Mucosa of descending colon (tissue), 3 donors: ENCODE results near the gene MPRIP. TPM values are rescaled to one million over a fixed set of nuclear protein-coding genes. Genes with fewer than 3 reads are reported as not detected.

Experiments used
- ATAC-seq: fragments of 200-7000 bp; cut with Tn5 transposase; one replicate; pipeline ENCODE4 v1.9.1; 2020; ENCODE audit warnings: mild to moderate bottlenecking, moderate library complexity
- DNase-seq, 3 donors: peaks; one replicate each; pipeline ENCODE4 v3.0.0-alpha.2; 2020
- H3K36me3 ChIP-seq: fragments of 200-600 bp; one replicate; pipeline ENCODE4 v1.8.0; 2021; ENCODE audit warnings: low read depth, mild to moderate bottlenecking
- H3K4me1 ChIP-seq: fragments of 200-600 bp; one replicate; pipeline ENCODE4 v1.8.0; 2021; ENCODE audit warnings: low read depth, mild to moderate bottlenecking
- H3K4me3 ChIP-seq: fragments of 200-600 bp; one replicate; pipeline ENCODE4 v1.8.0; 2021; ENCODE audit warnings: mild to moderate bottlenecking
- H3K9me3 ChIP-seq: fragments of 200-600 bp; one replicate; pipeline ENCODE4 v1.8.0; 2021; ENCODE audit warnings: mild to moderate bottlenecking
- CTCF ChIP-seq: fragments of 200-600 bp; IDR thresholded peaks from one replicate; pipeline ENCODE4 v1.8.0; 2022; ENCODE audit warnings: antibody characterized with exemption, mild to moderate bottlenecking
- intact Hi-C, 2 donors: fragments of 100-400 bp; cut with DNase I in 1 of 2; cut with micrococcal nuclease in 1 of 2; formaldehyde crosslinking; loops; one replicate each; pipeline versions ENCODE4 v1.11.0 to v1.11.1; 2022; cut with DNase I, micrococcal nuclease
- total RNA-seq, 3 donors: library from RNA; stranded (reverse); fragmentation: NEBNext Ultra II Directional in 2 of 3; extraction: Animal tissue kit (Norgen Biotek cat#: 25700) in 2 of 3; gene quantifications; one replicate each; pipeline versions ENCODE4 v1.2.1 to v1.2.4, GENCODE V29; 2021 to 2023
- donor health status: DM: no; HTN: no; CAD: no; lungs with moderate emphysema.
- donor health status: DM: no; HTN: no; CAD: no.
- donor health status: DM: no; HTN: yes; CAD: no.

Gene MPRIP
- total RNA-seq, 3 donors from 2014 or later: 150 to 249 (median 231) TPM

GRCh38 chr17:17109907-17110306 is 67.7 kb downstream of the MPRIP start:
- ATAC-seq (peak; percentile 86), DNase-seq (peak; percentile 88 to 93 (median 90))
- H3K4me3 ChIP-seq: no peak overlapping the region
- H3K9me3 ChIP-seq: no peaks in the 10 kb centered on the region
- peaks cover 42% of the 10 kb centered on the region for H3K4me1 ChIP-seq
- no peak for TF ChIP-seq CTCF
- intact Hi-C loops: no loop called here
- H3K36me3 ChIP-seq: no peaks in the 10 kb centered on the region

- no peak for ATAC-seq
Measured at GRCh38 chr17:17110520-17110919, 68.3 kb downstream of the MPRIP start.

GRCh38 chr17:17111401-17112393 is 69.4 kb downstream of the MPRIP start:
- Histone ChIP-seq H3K4me3 (no peak overlapping the region), H3K4me1 (peaks cover 49% of the 10 kb centered on the region), H3K9me3 (no peaks in the 10 kb centered on the region), H3K36me3 (no peaks in the 10 kb centered on the region)
- intact Hi-C loops: no loop called here
- no peak for TF ChIP-seq CTCF
- ATAC-seq (no peak), DNase-seq (peak in 1 of 3 donors; percentile 42)

More at GRCh38 chr17:17110520-17110919, 68.3 kb downstream of the MPRIP start:
- TF ChIP-seq CTCF: no peak
- Histone ChIP-seq H3K4me3 (no peak overlapping the region), H3K9me3 (no peaks in the 10 kb centered on the region), H3K36me3 (no peaks in the 10 kb centered on the region), H3K4me1 (peaks cover 48% of the 10 kb centered on the region)
- peak in 2 of 3 donors; percentile 12 to 25 for DNase-seq
- intact Hi-C loops: no loop called here

DNA sequence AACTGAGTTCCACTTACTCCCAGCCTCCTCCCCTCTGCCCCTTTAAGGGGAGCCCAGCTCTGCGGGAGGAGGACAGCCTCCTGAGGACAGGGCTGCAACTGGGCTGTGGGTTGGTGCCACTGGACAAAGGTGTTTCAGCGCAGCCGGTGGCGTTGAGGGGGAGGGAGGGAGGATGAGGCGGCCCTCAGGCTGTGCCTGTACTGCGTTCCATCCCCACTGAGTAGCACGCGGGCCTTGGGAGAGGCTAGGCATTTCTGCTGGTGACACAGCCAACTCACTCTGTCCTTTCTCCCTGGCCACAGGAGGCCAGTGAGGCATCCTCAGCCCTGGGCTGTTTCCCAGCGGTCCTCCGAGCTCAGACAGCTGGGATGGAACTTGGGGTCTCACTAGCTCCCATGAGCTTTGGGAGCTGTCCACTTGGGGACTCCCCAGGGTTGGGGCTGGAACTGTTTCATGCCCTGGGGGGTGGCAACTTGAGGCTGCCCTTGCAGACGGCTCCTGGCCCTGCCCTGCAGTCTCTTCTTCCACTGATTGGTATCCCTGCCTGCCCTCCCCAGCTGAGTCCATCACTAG is 70.5 kb downstream of the MPRIP start:
- no peaks in the 10 kb centered on the region for H3K9me3 ChIP-seq
- intact Hi-C loops: no loop called here
- H3K4me3 ChIP-seq: no peak overlapping the region
- ATAC-seq (no peak), DNase-seq (peak in 1 of 3 donors; percentile 46)
- no peak for TF ChIP-seq CTCF
- peaks cover 41% of the 10 kb centered on the region for H3K4me1 ChIP-seq
- H3K36me3 ChIP-seq: no peaks in the 10 kb centered on the region

DNA sequence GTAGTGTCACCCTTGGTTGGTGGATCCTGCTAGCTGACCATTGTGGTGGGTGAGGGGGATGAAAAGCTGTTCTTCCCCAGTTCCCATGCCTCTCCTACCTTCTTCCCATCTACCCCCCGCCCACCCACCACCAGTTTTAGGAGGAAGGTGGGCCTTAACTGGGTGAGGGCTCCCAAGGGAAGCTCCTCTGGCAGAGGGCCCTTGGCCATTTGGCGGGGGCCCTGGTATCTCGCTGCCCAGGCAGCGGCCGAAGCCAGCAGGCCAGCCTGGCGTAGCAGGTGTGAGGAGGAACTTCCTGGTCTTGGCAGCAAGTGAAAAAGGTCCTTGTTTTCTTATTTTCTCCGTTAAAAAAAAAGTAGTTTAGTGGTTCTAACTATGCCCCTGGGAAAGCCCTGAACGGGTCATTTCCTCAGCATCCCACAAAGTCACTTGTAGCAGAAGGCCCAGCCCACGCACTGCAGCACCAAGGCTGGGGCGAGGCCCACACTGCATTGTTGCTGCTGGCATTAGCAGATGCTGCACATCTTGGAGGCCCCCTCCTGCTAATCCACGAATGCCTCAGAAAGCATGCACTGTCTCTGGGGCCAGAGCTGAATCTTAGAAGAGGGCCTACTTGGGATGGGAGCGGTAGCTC is 72.5 kb downstream of the MPRIP start:
- intact Hi-C loops: no loop called here

More for the DNA sequence above, 72.5 kb downstream of the MPRIP start:
- Histone ChIP-seq H3K4me1 (peaks cover 41% of the 10 kb centered on the region), H3K36me3 (no peaks in the 10 kb centered on the region), H3K4me3 (no peak overlapping the region), H3K9me3 (no peaks in the 10 kb centered on the region)
- no peak for TF ChIP-seq CTCF
- DNase-seq (peak in 1 of 3 donors; percentile 39), ATAC-seq (no peak)
